ENCODE measurements around the gene LIMS2. TPM values are rescaled to one million over a fixed set of nuclear protein-coding genes. Genes with fewer than 3 reads are reported as not detected.

LIMS2 gene
- total RNA-seq, 2 donors from 2014 or later = 2.4 to 4.8 TPM

- Mint-ChIP-seq H3K4me3 (no peak overlapping the region), H3K27me3 (peaks cover 22% of the 10 kb centered on the region), H3K36me3 (ENCODE audit: low read depth) (no peaks in the 10 kb centered on the region), H3K4me1 (no peaks in the 10 kb centered on the region), H3K27ac (no peak overlapping the region), H3K9me3 (no peaks in the 10 kb centered on the region)
- no peak for ATAC-seq (replicated peaks)
These were observed 15.7 kb downstream of the LIMS2 start for GRCh38 chr2:127659408-127660290.

- Mint-ChIP-seq H3K36me3 (ENCODE audit: low read depth) (no peaks in the 10 kb centered on the region), H3K27ac (no peak overlapping the region), H3K4me1 (no peaks in the 10 kb centered on the region), H3K27me3 (peaks cover 21% of the 10 kb centered on the region), H3K4me3 (no peak overlapping the region), H3K9me3 (no peaks in the 10 kb centered on the region)
- ATAC-seq (replicated peaks) = no peak
These were observed 16.5 kb downstream of the LIMS2 start for GRCh38 chr2:127658641-127659407.

- no peaks in the 10 kb centered on the region for H3K4me1 Mint-ChIP-seq
- H3K4me3 Mint-ChIP-seq = no peak overlapping the region
- no peak overlapping the region for H3K27ac Mint-ChIP-seq
- H3K27me3 Mint-ChIP-seq = peaks cover 15% of the 10 kb centered on the region
- no peaks in the 10 kb centered on the region for H3K36me3 Mint-ChIP-seq (ENCODE audit: low read depth)
- H3K9me3 Mint-ChIP-seq = no peaks in the 10 kb centered on the region
- ATAC-seq (replicated peaks) = no peak
These were observed 17.2 kb downstream of the LIMS2 start for GRCh38 chr2:127658146-127658545.

GRCh38 chr2:127657232-127657595 is 18.1 kb downstream of the LIMS2 start:
- peaks cover 13% of the 10 kb centered on the region for H3K27me3 Mint-ChIP-seq
- no peaks in the 10 kb centered on the region for H3K9me3 Mint-ChIP-seq
- ATAC-seq (replicated peaks) = no peak
- H3K4me3 Mint-ChIP-seq = no peak overlapping the region
- no peaks in the 10 kb centered on the region for H3K36me3 Mint-ChIP-seq (ENCODE audit: low read depth)
- H3K27ac Mint-ChIP-seq = no peak overlapping the region
- no peaks in the 10 kb centered on the region for H3K4me1 Mint-ChIP-seq

GRCh38 chr2:127656569-127657231 is 18.6 kb downstream of the LIMS2 start:
- ATAC-seq (replicated peaks) = no peak
- Mint-ChIP-seq H3K4me3 (no peak overlapping the region), H3K27ac (no peak overlapping the region), H3K36me3 (ENCODE audit: low read depth) (no peaks in the 10 kb centered on the region), H3K9me3 (no peaks in the 10 kb centered on the region), H3K4me1 (no peaks in the 10 kb centered on the region), H3K27me3 (peaks cover 10% of the 10 kb centered on the region)

GRCh38 chr2:127655209-127656073 is 19.9 kb downstream of the LIMS2 start:
- Mint-ChIP-seq H3K4me1 (no peaks in the 10 kb centered on the region), H3K36me3 (ENCODE audit: low read depth) (no peaks in the 10 kb centered on the region), H3K9me3 (no peaks in the 10 kb centered on the region), H3K27ac (no peak overlapping the region), H3K4me3 (no peak overlapping the region), H3K27me3 (no peaks in the 10 kb centered on the region)
- ATAC-seq (replicated peaks) = no peak

- no peak overlapping the region for H3K4me3 Mint-ChIP-seq
- no peaks in the 10 kb centered on the region for H3K9me3 Mint-ChIP-seq
- H3K36me3 Mint-ChIP-seq (ENCODE audit: low read depth) = no peaks in the 10 kb centered on the region
- H3K27ac Mint-ChIP-seq = no peak overlapping the region
- H3K4me1 Mint-ChIP-seq = no peaks in the 10 kb centered on the region
- ATAC-seq (replicated peaks) = no peak
- no peaks in the 10 kb centered on the region for H3K27me3 Mint-ChIP-seq
These were observed 20.5 kb downstream of the LIMS2 start for GRCh38 chr2:127654838-127655175.

- Mint-ChIP-seq H3K27ac (no peak overlapping the region), H3K9me3 (no peaks in the 10 kb centered on the region), H3K4me3 (no peak overlapping the region), H3K4me1 (peaks cover 4% of the 10 kb centered on the region), H3K27me3 (no peaks in the 10 kb centered on the region), H3K36me3 (ENCODE audit: low read depth) (no peaks in the 10 kb centered on the region)
- no peak for ATAC-seq (replicated peaks)
These were observed 21.1 kb downstream of the LIMS2 start for GRCh38 chr2:127654084-127654837.

GRCh38 chr2:127653421-127654083 is 21.8 kb downstream of the LIMS2 start:
- Mint-ChIP-seq H3K27me3 (no peaks in the 10 kb centered on the region), H3K9me3 (no peaks in the 10 kb centered on the region), H3K4me1 (peaks cover 4% of the 10 kb centered on the region), H3K4me3 (no peak overlapping the region), H3K36me3 (ENCODE audit: low read depth) (no peaks in the 10 kb centered on the region), H3K27ac (no peak overlapping the region)
- ATAC-seq (replicated peaks) = no peak

GRCh38 chr2:127652786-127653357 is 22.5 kb downstream of the LIMS2 start:
- H3K36me3 Mint-ChIP-seq (ENCODE audit: low read depth) = no peaks in the 10 kb centered on the region
- H3K4me3 Mint-ChIP-seq = no peak overlapping the region
- peaks cover 4% of the 10 kb centered on the region for H3K4me1 Mint-ChIP-seq
- no peaks in the 10 kb centered on the region for H3K9me3 Mint-ChIP-seq
- no peaks in the 10 kb centered on the region for H3K27me3 Mint-ChIP-seq
- ATAC-seq (replicated peaks) = no peak
- no peak overlapping the region for H3K27ac Mint-ChIP-seq

- ATAC-seq (replicated peaks) = no peak
- H3K36me3 Mint-ChIP-seq (ENCODE audit: low read depth) = no peaks in the 10 kb centered on the region
- H3K4me1 Mint-ChIP-seq = peaks cover 4% of the 10 kb centered on the region
- H3K9me3 Mint-ChIP-seq = no peaks in the 10 kb centered on the region
- H3K27me3 Mint-ChIP-seq = no peaks in the 10 kb centered on the region
- no peak overlapping the region for H3K27ac Mint-ChIP-seq
- no peak overlapping the region for H3K4me3 Mint-ChIP-seq
These were observed 23.3 kb downstream of the LIMS2 start for GRCh38 chr2:127651971-127652550.

GRCh38 chr2:127651381-127651809 is 23.9 kb downstream of the LIMS2 start:
- Mint-ChIP-seq H3K27me3 (no peaks in the 10 kb centered on the region), H3K4me1 (peaks cover 4% of the 10 kb centered on the region), H3K36me3 (ENCODE audit: low read depth) (no peaks in the 10 kb centered on the region), H3K27ac (no peak overlapping the region), H3K4me3 (no peak overlapping the region), H3K9me3 (no peaks in the 10 kb centered on the region)
- ATAC-seq (replicated peaks) = no peak
